Activated CD4-positive, alpha-beta T cell treated with anti-CD3 and anti-CD28 coated beads, Interleukin-2, amount 10 ng/mL, durations not matched to agents 24 days and 14 days (primary cell): ENCODE measurements around the gene SLC31A2. TPM values are rescaled to one million over a fixed set of nuclear protein-coding genes. Genes with fewer than 3 reads are reported as not detected.

Experiments
- DNase-seq: peaks from one replicate; pipeline ENCODE4 v3.0.0; 2022
- H3K27ac Mint-ChIP-seq: one replicate; pipeline ENCODE4 v1.8.0; 2022; ENCODE audit warnings: mild to moderate bottlenecking, mixed read lengths
- H3K27me3 Mint-ChIP-seq: one replicate; pipeline ENCODE4 v1.8.0; 2022; ENCODE audit warnings: mixed read lengths
- H3K36me3 Mint-ChIP-seq: one replicate; pipeline ENCODE4 v1.8.0; 2022; ENCODE audit warnings: low read depth, mild to moderate bottlenecking, mixed read lengths
- H3K4me1 Mint-ChIP-seq: one replicate; pipeline ENCODE4 v1.8.0; 2021; ENCODE audit warnings: mixed read lengths
- H3K4me3 Mint-ChIP-seq: one replicate; pipeline ENCODE4 v1.8.0; 2022; ENCODE audit warnings: mild to moderate bottlenecking, moderate library complexity, mixed read lengths
- H3K9me3 Mint-ChIP-seq: one replicate; pipeline ENCODE4 v1.8.0; 2021; ENCODE audit warnings: mixed read lengths
- intact Hi-C: fragments of 100-400 bp; cut with micrococcal nuclease; formaldehyde crosslinking; loops from one replicate; pipeline ENCODE4 v1.15.1; 2023
- total RNA-seq: library from RNA; stranded (reverse); gene quantifications from 2 replicates; pipeline ENCODE4 v1.2.3, GENCODE V29; 2022

Gene SLC31A2
- total RNA-seq, 1 donor from 2014 or later, result 4.5 TPM

- H3K27me3 Mint-ChIP-seq, result no peaks in the 10 kb centered on the region
- no peaks in the 10 kb centered on the region for H3K9me3 Mint-ChIP-seq
- peak; percentile 80 for DNase-seq
- H3K4me1 Mint-ChIP-seq, result peaks cover 30% of the 10 kb centered on the region
- intact Hi-C loops, result loop anchor here (10.0 kb wide), 2 partner anchors 401 to 671 kb away; partner anchors contain the start of genes KIAA1958 and SNX30
- H3K27ac Mint-ChIP-seq, result peak overlapping the region; percentile 90
- peaks cover 12% of the 10 kb centered on the region for H3K36me3 Mint-ChIP-seq
- H3K4me3 Mint-ChIP-seq, result peak overlapping the region; percentile 50
Measured at GRCh38 chr9:113155911-113156588, 5.2 kb downstream of the SLC31A2 start.

- intact Hi-C loops, result loop anchor here (10.0 kb wide), 2 partner anchors 402 to 672 kb away; partner anchors contain the start of genes KIAA1958 and SNX30
- Mint-ChIP-seq H3K36me3 (peaks cover 15% of the 10 kb centered on the region), H3K4me1 (peaks cover 26% of the 10 kb centered on the region), H3K27ac (peak overlapping the region; percentile 10), H3K27me3 (no peaks in the 10 kb centered on the region), H3K4me3 (no peak overlapping the region), H3K9me3 (no peaks in the 10 kb centered on the region)
- DNase-seq, result no peak
Measured at GRCh38 chr9:113156880-113157279, 6.1 kb downstream of the SLC31A2 start.

- Mint-ChIP-seq H3K36me3 (peaks cover 27% of the 10 kb centered on the region), H3K27ac (peak overlapping the region; percentile 12), H3K4me3 (no peak overlapping the region), H3K9me3 (no peaks in the 10 kb centered on the region), H3K27me3 (no peaks in the 10 kb centered on the region), H3K4me1 (peaks cover 18% of the 10 kb centered on the region)
- no peak for DNase-seq
- intact Hi-C loops, result loop anchor here (10.0 kb wide), 2 partner anchors 404 to 674 kb away; partner anchors contain the start of genes KIAA1958 and SNX30
Measured at GRCh38 chr9:113158446-113158845, 7.6 kb downstream of the SLC31A2 start.

- Mint-ChIP-seq H3K4me1 (peaks cover 8% of the 10 kb centered on the region), H3K4me3 (no peak overlapping the region), H3K36me3 (peaks cover 36% of the 10 kb centered on the region), H3K27me3 (no peaks in the 10 kb centered on the region), H3K27ac (no peak overlapping the region), H3K9me3 (no peaks in the 10 kb centered on the region)
- intact Hi-C loops, result no loop called here
- no peak for DNase-seq
Measured at GRCh38 chr9:113160571-113160970, 9.8 kb downstream of the SLC31A2 start.

- Mint-ChIP-seq H3K27ac (no peak overlapping the region), H3K27me3 (no peaks in the 10 kb centered on the region), H3K4me1 (no peaks in the 10 kb centered on the region), H3K4me3 (no peak overlapping the region), H3K36me3 (peaks cover 45% of the 10 kb centered on the region), H3K9me3 (no peaks in the 10 kb centered on the region)
- intact Hi-C loops, result no loop called here
- no peak for DNase-seq
Measured at GRCh38 chr9:113163001-113163400, 12.2 kb downstream of the SLC31A2 start.

- DNase-seq, result no peak
- intact Hi-C loops, result no loop called here
- Mint-ChIP-seq H3K27me3 (no peaks in the 10 kb centered on the region), H3K9me3 (no peaks in the 10 kb centered on the region), H3K4me1 (no peaks in the 10 kb centered on the region), H3K36me3 (peaks cover 50% of the 10 kb centered on the region), H3K4me3 (no peak overlapping the region), H3K27ac (no peak overlapping the region)
Measured at GRCh38 chr9:113164536-113165300, 13.9 kb downstream of the SLC31A2 start.

GRCh38 chr9:113166039-113166438 is 15.2 kb downstream of the SLC31A2 start:
- Mint-ChIP-seq H3K27me3 (no peaks in the 10 kb centered on the region), H3K9me3 (no peaks in the 10 kb centered on the region), H3K36me3 (peaks cover 53% of the 10 kb centered on the region), H3K4me3 (no peak overlapping the region), H3K27ac (no peak overlapping the region), H3K4me1 (no peaks in the 10 kb centered on the region)
- DNase-seq, result no peak
- intact Hi-C loops, result no loop called here

- Mint-ChIP-seq H3K4me3 (no peak overlapping the region), H3K4me1 (no peaks in the 10 kb centered on the region), H3K27ac (no peak overlapping the region), H3K9me3 (no peaks in the 10 kb centered on the region), H3K27me3 (no peaks in the 10 kb centered on the region), H3K36me3 (peaks cover 60% of the 10 kb centered on the region)
- intact Hi-C loops, result no loop called here
- DNase-seq, result no peak
Measured at GRCh38 chr9:113168809-113169208, 18.0 kb downstream of the SLC31A2 start.

GRCh38 chr9:113173341-113173740 is 22.5 kb downstream of the SLC31A2 start:
- Mint-ChIP-seq H3K4me1 (no peaks in the 10 kb centered on the region), H3K27me3 (no peaks in the 10 kb centered on the region), H3K27ac (no peak overlapping the region), H3K9me3 (no peaks in the 10 kb centered on the region), H3K36me3 (peaks cover 70% of the 10 kb centered on the region), H3K4me3 (no peak overlapping the region)
- DNase-seq, result no peak
- intact Hi-C loops, result no loop called here

- no peak for DNase-seq
- no peaks in the 10 kb centered on the region for H3K9me3 Mint-ChIP-seq
- no peaks in the 10 kb centered on the region for H3K27me3 Mint-ChIP-seq
- intact Hi-C loops, result no loop called here
- H3K4me3 Mint-ChIP-seq, result no peak overlapping the region
- H3K4me1 Mint-ChIP-seq, result no peaks in the 10 kb centered on the region
- no peak overlapping the region for H3K27ac Mint-ChIP-seq
- peaks cover 73% of the 10 kb centered on the region for H3K36me3 Mint-ChIP-seq
Measured at GRCh38 chr9:113176803-113177202, 26.0 kb downstream of the SLC31A2 start.

- Mint-ChIP-seq H3K36me3 (peaks cover 73% of the 10 kb centered on the region), H3K27me3 (no peaks in the 10 kb centered on the region), H3K27ac (no peak overlapping the region), H3K9me3 (no peaks in the 10 kb centered on the region), H3K4me1 (no peaks in the 10 kb centered on the region), H3K4me3 (no peak overlapping the region)
- no peak for DNase-seq
- intact Hi-C loops, result no loop called here
Measured at GRCh38 chr9:113177251-113177650, 26.4 kb downstream of the SLC31A2 start.

- intact Hi-C loops, result no loop called here
- no peak overlapping the region for H3K27ac Mint-ChIP-seq
Measured at GRCh38 chr9:113178087-113178486, 27.3 kb downstream of the SLC31A2 start.

GRCh38 chr9:113179839-113180238 is 29.0 kb downstream of the SLC31A2 start:
- DNase-seq, result no peak
- Mint-ChIP-seq H3K36me3 (peaks cover 77% of the 10 kb centered on the region), H3K27ac (no peak overlapping the region), H3K4me3 (no peak overlapping the region), H3K4me1 (no peaks in the 10 kb centered on the region), H3K27me3 (no peaks in the 10 kb centered on the region), H3K9me3 (no peaks in the 10 kb centered on the region)
- intact Hi-C loops, result no loop called here

More at GRCh38 chr9:113178087-113178486, 27.3 kb downstream of the SLC31A2 start:
- H3K4me3 Mint-ChIP-seq, result no peak overlapping the region
- H3K4me1 Mint-ChIP-seq, result no peaks in the 10 kb centered on the region
- H3K9me3 Mint-ChIP-seq, result no peaks in the 10 kb centered on the region
- no peaks in the 10 kb centered on the region for H3K27me3 Mint-ChIP-seq
- H3K36me3 Mint-ChIP-seq, result peaks cover 72% of the 10 kb centered on the region
- DNase-seq, result no peak

GRCh38 chr9:113181165-113181564 is 30.4 kb downstream of the SLC31A2 start:
- Mint-ChIP-seq H3K4me3 (no peak overlapping the region), H3K4me1 (no peaks in the 10 kb centered on the region), H3K27ac (no peak overlapping the region), H3K9me3 (no peaks in the 10 kb centered on the region), H3K36me3 (peaks cover 78% of the 10 kb centered on the region), H3K27me3 (no peaks in the 10 kb centered on the region)
- intact Hi-C loops, result no loop called here
- DNase-seq, result no peak
